ENCODE measurements around the gene HSD17B8.

The HSD17B8 gene

DNA sequence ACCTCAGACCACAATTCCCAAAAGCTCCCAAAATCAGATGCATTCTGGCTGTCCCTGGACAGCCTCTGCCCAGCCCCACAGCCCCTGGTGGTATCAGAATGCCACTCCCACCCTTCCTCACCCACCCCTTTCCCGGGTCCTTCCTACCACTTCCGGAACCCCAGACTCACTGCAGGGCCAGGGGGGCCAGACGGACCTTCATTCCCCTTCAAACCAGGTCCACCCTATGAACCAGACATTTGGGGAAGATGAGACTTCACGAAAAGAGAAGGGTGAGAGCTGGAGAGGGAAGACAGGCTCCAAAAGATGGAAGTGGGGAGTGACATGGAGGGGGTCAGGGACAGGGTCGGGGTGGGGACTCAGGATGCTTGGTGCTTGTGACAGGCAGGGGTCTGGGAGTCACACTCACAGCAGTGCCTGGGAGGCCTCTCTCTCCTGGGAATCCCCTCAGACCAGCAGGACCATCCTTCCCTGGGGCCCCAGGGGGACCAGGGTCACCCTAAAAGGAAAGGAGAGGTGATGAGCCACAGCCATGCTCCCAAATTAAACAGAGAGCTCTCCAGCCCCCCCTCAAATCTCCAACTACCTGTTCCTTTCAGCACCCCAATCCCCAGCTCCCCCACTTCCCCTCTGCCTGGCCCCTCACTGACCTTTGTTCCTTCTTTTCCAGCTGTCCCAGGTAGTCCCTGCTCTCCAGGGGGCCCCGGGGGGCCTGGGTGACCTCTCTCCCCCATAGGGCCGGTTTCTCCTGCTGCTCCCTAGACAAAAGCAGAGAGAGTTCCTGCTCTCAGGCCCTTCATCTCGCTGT, 32.4 kb upstream of the HSD17B8 start:
- H3K27me3 ChIP-seq (ENCODE audit: insufficient read depth, low read length), result no peaks in the 10 kb centered on the region
- H3K79me2 ChIP-seq (ENCODE audit: control insufficient read depth, insufficient read depth, low read length, unreplicated experiment), result no peaks in the 10 kb centered on the region
- no peaks in the 10 kb centered on the region for H3K36me3 ChIP-seq (ENCODE audit: insufficient read depth, low read length)
- H3K4me1 ChIP-seq (ENCODE audit: control insufficient read depth, insufficient read depth, low read length, unreplicated experiment), result peaks cover 3% of the 10 kb centered on the region
- no peak overlapping the region for H3K4me3 ChIP-seq (ENCODE audit: low read depth, low read length)
- no peak overlapping the region for H3K27ac ChIP-seq (ENCODE audit: low read depth, low read length)
- no peak overlapping the region for H2AFZ ChIP-seq (ENCODE audit: low read length, unreplicated experiment)

DNA sequence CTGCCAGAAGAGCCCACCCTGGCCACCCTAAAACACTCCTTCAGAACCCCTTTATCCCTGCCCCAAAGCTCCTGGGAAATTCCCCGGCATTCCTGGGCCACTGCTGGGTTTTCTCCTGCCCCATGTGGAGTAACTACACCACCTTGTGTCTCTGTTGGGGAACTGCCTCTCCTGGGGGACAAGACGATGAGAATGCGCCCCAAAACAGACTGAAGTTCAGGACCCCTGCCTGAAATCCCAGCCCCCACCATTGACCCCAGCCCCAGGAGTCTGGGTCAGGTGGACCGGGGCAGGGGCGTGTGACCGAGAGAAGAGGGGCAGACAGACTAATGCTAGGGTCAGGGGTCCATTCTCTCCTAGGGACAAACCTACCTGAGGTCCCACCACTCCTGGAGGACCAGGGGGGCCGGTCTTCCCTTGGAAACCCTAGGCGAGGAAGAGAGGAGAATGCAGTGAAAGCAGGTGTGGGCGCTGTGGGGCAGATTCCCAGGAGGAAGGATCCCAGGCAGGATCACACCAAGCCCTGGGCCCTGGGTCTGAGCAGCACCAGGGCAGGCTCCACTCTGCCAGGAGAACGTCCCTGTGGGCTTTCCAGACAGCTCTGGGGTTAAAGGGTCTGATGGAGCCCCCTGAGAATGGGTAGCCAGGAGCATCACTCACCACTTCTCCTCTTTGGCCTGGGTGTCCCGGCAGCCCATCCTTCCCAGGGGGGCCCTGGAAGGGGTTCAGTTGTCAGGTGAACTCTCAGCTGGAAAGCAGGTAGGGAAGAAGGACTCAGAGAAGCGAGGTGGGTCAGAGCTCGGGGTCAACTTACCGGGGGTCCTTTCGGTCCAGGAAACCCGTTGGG, 31.5 kb upstream of the HSD17B8 start:
- Histone ChIP-seq H2AFZ (ENCODE audit: low read length, unreplicated experiment) (no peak overlapping the region), H3K27me3 (ENCODE audit: insufficient read depth, low read length) (no peaks in the 10 kb centered on the region), H3K27ac (ENCODE audit: low read depth, low read length) (no peak overlapping the region), H3K36me3 (ENCODE audit: insufficient read depth, low read length) (no peaks in the 10 kb centered on the region), H3K4me1 (ENCODE audit: control insufficient read depth, insufficient read depth, low read length, unreplicated experiment) (peaks cover 3% of the 10 kb centered on the region), H3K79me2 (ENCODE audit: control insufficient read depth, insufficient read depth, low read length, unreplicated experiment) (no peaks in the 10 kb centered on the region), H3K4me3 (ENCODE audit: low read depth, low read length) (no peak overlapping the region)

DNA sequence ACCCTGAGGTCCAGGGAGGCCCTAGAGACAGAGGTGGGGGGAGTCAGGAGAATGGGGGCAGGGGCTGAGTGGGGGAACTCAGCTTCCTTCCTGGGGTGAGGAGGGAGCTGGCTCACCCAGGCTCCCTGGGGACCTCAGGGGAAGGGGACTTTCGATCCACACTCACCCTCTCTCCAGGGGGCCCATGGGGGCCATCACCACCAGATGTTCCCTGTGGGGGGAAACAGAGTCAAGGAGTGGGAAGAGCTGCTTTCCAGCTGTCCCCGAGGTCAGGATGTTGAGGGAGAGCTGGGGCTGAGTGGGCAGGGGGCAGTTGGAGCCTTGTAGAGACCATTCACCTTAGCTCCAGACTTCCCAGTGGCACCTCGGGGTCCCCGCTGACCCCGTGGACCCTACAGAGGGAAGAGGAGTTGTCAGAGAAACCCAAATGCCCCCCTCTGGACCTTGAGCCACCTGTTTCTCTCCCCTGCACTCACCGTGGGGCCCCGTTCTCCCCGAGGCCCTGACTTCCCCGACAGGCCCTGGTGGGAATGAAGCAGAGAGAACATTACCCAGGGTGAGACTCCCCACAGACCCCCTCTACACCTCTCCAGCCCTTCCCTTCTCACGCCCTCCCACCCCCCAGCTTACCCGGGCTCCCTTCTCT, 30.8 kb upstream of the HSD17B8 start:
- H3K36me3 ChIP-seq (ENCODE audit: insufficient read depth, low read length), result no peaks in the 10 kb centered on the region
- H3K4me1 ChIP-seq (ENCODE audit: control insufficient read depth, insufficient read depth, low read length, unreplicated experiment), result peaks cover 3% of the 10 kb centered on the region
- no peak overlapping the region for H3K27ac ChIP-seq (ENCODE audit: low read depth, low read length)
- no peak overlapping the region for H2AFZ ChIP-seq (ENCODE audit: low read length, unreplicated experiment)
- H3K27me3 ChIP-seq (ENCODE audit: insufficient read depth, low read length), result no peaks in the 10 kb centered on the region
- no peak overlapping the region for H3K4me3 ChIP-seq (ENCODE audit: low read depth, low read length)
- H3K79me2 ChIP-seq (ENCODE audit: control insufficient read depth, insufficient read depth, low read length, unreplicated experiment), result no peaks in the 10 kb centered on the region

DNA sequence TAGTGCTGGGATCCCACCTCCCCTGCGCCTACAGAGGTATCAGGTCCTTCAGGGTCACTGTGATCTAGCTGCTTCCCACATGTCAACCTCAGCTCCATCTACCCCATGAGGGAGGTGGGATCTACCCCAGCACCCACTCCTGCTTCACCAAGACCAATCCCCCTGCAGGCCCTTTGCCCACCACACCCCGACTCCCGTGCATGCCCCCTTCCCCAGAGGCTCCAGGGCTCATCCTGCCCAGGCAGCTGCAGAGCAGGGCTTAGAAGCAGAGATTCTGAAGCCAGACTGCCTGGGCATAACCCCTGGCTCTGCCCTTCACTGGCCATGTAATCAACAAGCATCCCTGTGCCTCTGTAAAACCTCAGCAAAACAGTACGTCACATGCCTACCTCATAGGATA, 29.7 kb upstream of the HSD17B8 start:
- H3K4me3 ChIP-seq (ENCODE audit: low read depth, low read length), result no peak overlapping the region
- H3K27me3 ChIP-seq (ENCODE audit: insufficient read depth, low read length), result no peaks in the 10 kb centered on the region
- no peaks in the 10 kb centered on the region for H3K36me3 ChIP-seq (ENCODE audit: insufficient read depth, low read length)
- no peak overlapping the region for H3K27ac ChIP-seq (ENCODE audit: low read depth, low read length)
- H3K4me1 ChIP-seq (ENCODE audit: control insufficient read depth, insufficient read depth, low read length, unreplicated experiment), result peaks cover 3% of the 10 kb centered on the region
- no peak overlapping the region for H2AFZ ChIP-seq (ENCODE audit: low read length, unreplicated experiment)
- no peaks in the 10 kb centered on the region for H3K79me2 ChIP-seq (ENCODE audit: control insufficient read depth, insufficient read depth, low read length, unreplicated experiment)

DNA sequence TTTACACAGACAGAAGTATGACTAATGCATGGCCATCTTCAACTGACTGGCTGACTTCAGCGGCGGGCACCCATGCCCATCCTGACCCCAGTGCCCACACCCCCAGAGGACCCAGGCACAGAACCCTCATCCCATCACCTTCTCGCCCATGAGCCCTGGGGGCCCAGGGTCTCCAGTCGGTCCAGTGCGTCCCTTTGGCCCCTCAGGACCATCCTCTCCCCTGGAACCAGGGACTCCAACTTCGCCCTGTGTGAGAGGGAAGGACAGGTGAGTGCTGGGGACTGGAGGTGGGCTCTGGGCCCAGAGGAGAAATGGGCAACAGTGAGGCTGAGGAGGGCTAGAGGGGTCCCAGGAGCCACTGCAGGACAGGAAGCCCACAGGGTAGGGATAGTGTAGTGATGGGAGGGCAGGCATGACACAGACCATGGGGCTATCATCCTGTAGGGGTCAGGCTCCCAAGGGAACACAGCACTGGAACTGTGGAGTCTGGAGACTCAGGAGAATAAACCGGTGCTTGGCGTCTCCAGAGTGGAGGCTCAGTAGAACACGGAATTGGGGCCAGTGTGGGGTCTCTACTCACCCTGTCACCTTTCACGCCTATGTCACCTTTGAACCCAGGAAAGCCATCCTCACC, 28.9 kb upstream of the HSD17B8 start:
- Histone ChIP-seq H3K4me3 (ENCODE audit: low read depth, low read length) (no peak overlapping the region), H3K36me3 (ENCODE audit: insufficient read depth, low read length) (no peaks in the 10 kb centered on the region), H3K27me3 (ENCODE audit: insufficient read depth, low read length) (no peaks in the 10 kb centered on the region), H2AFZ (ENCODE audit: low read length, unreplicated experiment) (no peak overlapping the region), H3K79me2 (ENCODE audit: control insufficient read depth, insufficient read depth, low read length, unreplicated experiment) (no peaks in the 10 kb centered on the region), H3K27ac (ENCODE audit: low read depth, low read length) (no peak overlapping the region), H3K4me1 (ENCODE audit: control insufficient read depth, insufficient read depth, low read length, unreplicated experiment) (no peaks in the 10 kb centered on the region)

DNA sequence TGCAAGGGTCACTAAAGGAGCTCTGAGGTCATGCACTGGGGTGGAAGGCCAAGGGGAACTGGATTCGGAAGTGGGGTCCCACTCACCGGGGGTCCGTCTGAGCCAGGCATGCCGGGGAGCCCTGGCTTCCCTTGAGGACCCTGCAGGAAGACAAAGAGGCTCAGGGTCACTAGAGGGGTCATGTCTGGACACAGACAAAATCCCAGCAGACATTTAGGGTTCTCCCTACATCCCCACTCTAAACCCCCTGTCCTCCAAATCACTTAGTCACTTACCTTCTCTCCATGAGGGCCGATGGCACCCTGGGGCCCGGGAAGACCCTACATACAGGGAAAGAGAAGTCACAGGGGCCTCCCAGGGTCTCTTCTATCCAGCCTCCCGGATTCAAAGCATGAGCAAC, 27.5 kb upstream of the HSD17B8 start:
- H3K27ac ChIP-seq (ENCODE audit: low read depth, low read length), result no peak overlapping the region
- H3K79me2 ChIP-seq (ENCODE audit: control insufficient read depth, insufficient read depth, low read length, unreplicated experiment), result no peaks in the 10 kb centered on the region
- no peak overlapping the region for H3K4me3 ChIP-seq (ENCODE audit: low read depth, low read length)
- H3K36me3 ChIP-seq (ENCODE audit: insufficient read depth, low read length), result no peaks in the 10 kb centered on the region
- H2AFZ ChIP-seq (ENCODE audit: low read length, unreplicated experiment), result no peak overlapping the region
- H3K4me1 ChIP-seq (ENCODE audit: control insufficient read depth, insufficient read depth, low read length, unreplicated experiment), result no peaks in the 10 kb centered on the region
- no peaks in the 10 kb centered on the region for H3K27me3 ChIP-seq (ENCODE audit: insufficient read depth, low read length)

DNA sequence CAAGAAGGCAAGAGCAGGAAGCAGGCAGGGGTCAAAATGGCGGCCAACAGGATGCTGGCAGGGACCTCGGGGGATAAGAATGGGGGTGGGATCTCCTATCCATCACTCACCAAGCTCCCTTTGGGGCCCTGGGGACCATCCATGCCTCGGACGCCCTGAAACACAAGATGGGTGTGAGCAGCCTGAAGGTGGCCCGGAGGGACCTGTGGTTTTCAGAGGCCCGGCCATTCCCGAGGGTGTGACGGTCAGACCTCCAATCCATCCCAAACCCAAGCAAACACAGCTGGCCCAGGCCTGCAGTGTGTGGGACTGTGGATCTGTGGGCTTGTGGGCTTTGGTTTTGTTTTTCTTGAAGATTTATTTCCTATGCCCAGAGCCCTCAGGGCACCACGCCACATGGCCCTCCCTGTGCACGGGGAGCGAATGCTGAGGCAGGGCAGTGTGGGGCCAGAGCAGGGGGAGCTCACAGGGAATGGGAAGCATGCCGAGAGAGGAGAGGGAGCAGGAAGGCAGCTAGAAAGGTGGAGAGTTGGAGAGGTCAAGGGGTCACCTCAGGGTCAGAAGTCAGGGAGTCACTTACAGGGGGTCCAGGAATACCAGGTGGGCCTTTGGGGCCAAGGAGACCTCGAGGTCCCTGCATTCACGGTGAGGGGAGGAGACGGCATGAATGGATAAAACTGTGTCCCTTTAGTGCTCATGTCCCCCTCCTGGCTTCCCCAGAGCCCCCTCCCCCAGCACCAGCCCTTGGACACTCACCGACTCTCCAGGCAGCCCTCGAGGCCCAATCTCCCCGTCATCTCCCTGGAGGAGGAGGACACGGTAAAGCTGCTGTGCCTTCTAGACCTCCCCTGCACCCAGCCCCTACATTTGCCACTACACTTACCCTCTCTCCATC, 26.7 kb upstream of the HSD17B8 start:
- no peak overlapping the region for H3K27ac ChIP-seq (ENCODE audit: low read depth, low read length)
- no peaks in the 10 kb centered on the region for H3K36me3 ChIP-seq (ENCODE audit: insufficient read depth, low read length)
- no peak overlapping the region for H2AFZ ChIP-seq (ENCODE audit: low read length, unreplicated experiment)
- H3K4me3 ChIP-seq (ENCODE audit: low read depth, low read length), result no peak overlapping the region
- H3K79me2 ChIP-seq (ENCODE audit: control insufficient read depth, insufficient read depth, low read length, unreplicated experiment), result no peaks in the 10 kb centered on the region
- no peaks in the 10 kb centered on the region for H3K4me1 ChIP-seq (ENCODE audit: control insufficient read depth, insufficient read depth, low read length, unreplicated experiment)
- no peaks in the 10 kb centered on the region for H3K27me3 ChIP-seq (ENCODE audit: insufficient read depth, low read length)

DNA sequence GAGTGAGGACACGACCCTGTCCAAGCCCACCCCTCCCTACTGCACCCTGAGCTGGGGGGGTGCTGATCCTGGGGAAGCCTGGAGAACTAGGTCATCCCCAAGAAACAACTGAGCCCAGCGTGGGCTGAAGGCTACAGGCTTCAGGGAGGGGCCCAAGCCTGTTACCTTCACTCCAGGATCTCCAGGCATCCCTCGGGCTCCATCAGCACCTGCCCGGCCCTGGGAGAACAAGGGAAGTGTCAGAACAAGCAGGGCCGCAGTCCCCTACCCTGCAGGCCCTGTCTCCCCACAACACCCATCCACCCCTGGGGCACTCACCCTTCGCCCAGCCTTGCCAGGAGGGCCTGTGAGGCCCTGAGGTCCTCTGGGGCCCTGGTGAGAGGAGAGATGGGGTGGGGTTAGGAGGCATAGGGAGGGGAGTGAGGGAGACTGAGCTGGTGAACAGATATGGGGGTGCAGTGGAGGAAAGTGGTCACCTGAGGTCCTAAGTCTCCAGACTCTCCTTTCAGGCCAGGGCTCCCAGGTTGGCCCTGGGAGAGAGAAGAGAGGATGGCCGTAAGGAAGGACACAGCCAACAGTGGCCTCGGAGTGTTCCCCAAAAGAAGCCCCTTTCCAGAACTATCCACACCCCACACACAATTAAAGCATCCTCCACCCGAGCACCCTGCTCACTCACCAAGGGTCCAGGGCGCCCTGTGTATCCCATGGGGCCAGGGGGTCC, 25.5 kb upstream of the HSD17B8 start:
- no peaks in the 10 kb centered on the region for H3K79me2 ChIP-seq (ENCODE audit: control insufficient read depth, insufficient read depth, low read length, unreplicated experiment)
- no peaks in the 10 kb centered on the region for H3K27me3 ChIP-seq (ENCODE audit: insufficient read depth, low read length)
- no peak overlapping the region for H2AFZ ChIP-seq (ENCODE audit: low read length, unreplicated experiment)
- H3K27ac ChIP-seq (ENCODE audit: low read depth, low read length), result no peak overlapping the region
- H3K4me3 ChIP-seq (ENCODE audit: low read depth, low read length), result no peak overlapping the region
- H3K36me3 ChIP-seq (ENCODE audit: insufficient read depth, low read length), result no peaks in the 10 kb centered on the region
- no peaks in the 10 kb centered on the region for H3K4me1 ChIP-seq (ENCODE audit: control insufficient read depth, insufficient read depth, low read length, unreplicated experiment)

DNA sequence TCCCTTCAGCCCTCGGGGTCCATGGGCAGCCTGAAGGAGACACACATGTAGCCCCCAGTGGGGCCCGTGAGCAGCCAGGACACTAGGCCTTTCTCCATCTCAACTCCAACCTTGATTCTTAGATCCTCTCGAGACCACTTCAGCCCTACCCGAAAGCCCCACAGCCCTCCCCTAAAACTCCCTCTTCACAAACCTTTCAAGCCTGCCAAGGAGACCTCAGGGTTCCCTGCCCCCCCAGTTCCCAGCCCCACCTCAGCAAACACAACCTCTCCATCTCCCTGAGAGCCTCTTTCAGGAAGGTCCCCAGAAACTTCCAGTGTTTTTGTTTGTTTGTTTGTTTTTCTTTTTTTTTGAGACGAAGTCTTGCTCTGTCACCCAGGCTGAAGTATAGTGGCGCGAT, 23.3 kb upstream of the HSD17B8 start:
- no peaks in the 10 kb centered on the region for H3K36me3 ChIP-seq (ENCODE audit: insufficient read depth, low read length)
- H3K27ac ChIP-seq (ENCODE audit: low read depth, low read length), result no peak overlapping the region
- no peaks in the 10 kb centered on the region for H3K27me3 ChIP-seq (ENCODE audit: insufficient read depth, low read length)
- H3K4me3 ChIP-seq (ENCODE audit: low read depth, low read length), result no peak overlapping the region
- H3K79me2 ChIP-seq (ENCODE audit: control insufficient read depth, insufficient read depth, low read length, unreplicated experiment), result no peaks in the 10 kb centered on the region
- no peak overlapping the region for H2AFZ ChIP-seq (ENCODE audit: low read length, unreplicated experiment)
- H3K4me1 ChIP-seq (ENCODE audit: control insufficient read depth, insufficient read depth, low read length, unreplicated experiment), result no peaks in the 10 kb centered on the region

All from ACC112 (cell line).